ENCODE data around the gene KLHL40. TPM values are rescaled to one million over a fixed set of nuclear protein-coding genes. Genes with fewer than 3 reads are reported as not detected.
A peak's percentile ranks its signal among the peaks of the same experiment; 100 is the strongest.

KLHL40 gene
- polyA plus RNA-seq, 1 donor from 2014 or later, result not detected

DNA sequence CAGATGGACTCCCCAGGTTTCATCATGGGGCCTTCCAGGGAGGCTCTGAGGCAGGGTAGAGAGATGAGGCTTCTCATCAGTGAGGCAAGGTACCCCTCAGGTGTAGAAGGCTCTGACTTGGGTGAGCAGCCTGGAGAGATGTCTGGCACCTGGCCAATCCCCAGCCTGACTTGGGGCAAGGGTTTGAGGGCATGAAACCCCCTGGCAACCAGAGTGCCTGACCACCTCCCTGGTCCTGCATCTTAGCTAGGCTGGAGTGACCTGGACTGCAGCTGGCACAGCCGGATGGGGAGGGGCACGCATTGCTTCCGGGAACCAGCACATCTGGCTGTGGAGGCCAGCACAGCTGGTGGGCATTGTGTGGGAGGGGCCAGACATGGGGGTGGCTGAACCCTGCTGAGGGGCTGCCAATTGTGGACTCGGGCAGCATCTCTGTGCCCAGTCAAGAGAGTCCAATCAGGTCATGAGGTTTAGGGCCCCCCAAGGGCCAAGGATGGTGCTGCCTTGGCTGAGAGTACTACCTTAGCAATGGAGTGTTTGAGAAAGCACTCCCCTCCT lies 29.9 kb upstream of the KLHL40 start:
- H3K27me3 ChIP-seq (ENCODE audit: insufficient read depth, low read depth, low read length), result no peaks in the 10 kb centered on the region
- H3F3A ChIP-seq (ENCODE audit: insufficient read depth, low read length, poor library complexity, severe bottlenecking), result no peaks in the 10 kb centered on the region
- no peak overlapping the region for H2AFZ ChIP-seq (ENCODE audit: low read depth, low read length)
- H3K9ac ChIP-seq (ENCODE audit: low read length), result peak overlapping the region; percentile 71
- H3K9me3 ChIP-seq (ENCODE audit: low read length), result no peaks in the 10 kb centered on the region
- H3K27ac ChIP-seq (ENCODE audit: low read length), result no peak overlapping the region
- peak overlapping the region; percentile 51 for H3K4me2 ChIP-seq (ENCODE audit: low read length)
- TF ChIP-seq POLR2AphosphoS5 (IDR thresholded peaks at IDR 0.05) (no peak), EP300 (conservative IDR thresholded peaks at IDR 0.05; ENCODE audit: poor library complexity, severe bottlenecking) (no peak), MXI1 (conservative IDR thresholded peaks at IDR 0.05; ENCODE audit: poor library complexity, severe bottlenecking) (no peak), SMC3 (conservative IDR thresholded peaks at IDR 0.05; ENCODE audit: poor library complexity) (no peak), TAF1 (IDR thresholded peaks at IDR 0.05; ENCODE audit: low read depth) (no peak), EZH2 (IDR thresholded peaks at IDR 0.05; ENCODE audit: borderline replicate concordance, insufficient read depth, low read length, poor library complexity, severe bottlenecking) (no peak), RAD21 (conservative IDR thresholded peaks at IDR 0.05) (no peak)
- TF ChIP-seq, protein P1, sequence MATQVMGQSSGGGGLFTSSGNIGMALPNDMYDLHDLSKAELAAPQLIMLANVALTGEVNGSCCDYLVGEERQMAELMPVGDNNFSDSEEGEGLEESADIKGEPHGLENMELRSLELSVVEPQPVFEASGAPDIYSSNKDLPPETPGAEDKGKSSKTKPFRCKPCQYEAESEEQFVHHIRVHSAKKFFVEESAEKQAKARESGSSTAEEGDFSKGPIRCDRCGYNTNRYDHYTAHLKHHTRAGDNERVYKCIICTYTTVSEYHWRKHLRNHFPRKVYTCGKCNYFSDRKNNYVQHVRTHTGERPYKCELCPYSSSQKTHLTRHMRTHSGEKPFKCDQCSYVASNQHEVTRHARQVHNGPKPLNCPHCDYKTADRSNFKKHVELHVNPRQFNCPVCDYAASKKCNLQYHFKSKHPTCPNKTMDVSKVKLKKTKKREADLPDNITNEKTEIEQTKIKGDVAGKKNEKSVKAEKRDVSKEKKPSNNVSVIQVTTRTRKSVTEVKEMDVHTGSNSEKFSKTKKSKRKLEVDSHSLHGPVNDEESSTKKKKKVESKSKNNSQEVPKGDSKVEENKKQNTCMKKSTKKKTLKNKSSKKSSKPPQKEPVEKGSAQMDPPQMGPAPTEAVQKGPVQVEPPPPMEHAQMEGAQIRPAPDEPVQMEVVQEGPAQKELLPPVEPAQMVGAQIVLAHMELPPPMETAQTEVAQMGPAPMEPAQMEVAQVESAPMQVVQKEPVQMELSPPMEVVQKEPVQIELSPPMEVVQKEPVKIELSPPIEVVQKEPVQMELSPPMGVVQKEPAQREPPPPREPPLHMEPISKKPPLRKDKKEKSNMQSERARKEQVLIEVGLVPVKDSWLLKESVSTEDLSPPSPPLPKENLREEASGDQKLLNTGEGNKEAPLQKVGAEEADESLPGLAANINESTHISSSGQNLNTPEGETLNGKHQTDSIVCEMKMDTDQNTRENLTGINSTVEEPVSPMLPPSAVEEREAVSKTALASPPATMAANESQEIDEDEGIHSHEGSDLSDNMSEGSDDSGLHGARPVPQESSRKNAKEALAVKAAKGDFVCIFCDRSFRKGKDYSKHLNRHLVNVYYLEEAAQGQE (IDR thresholded peaks at IDR 0.05; ENCODE audit: borderline replicate concordance), result no peak
- TF ChIP-seq, protein P2, sequence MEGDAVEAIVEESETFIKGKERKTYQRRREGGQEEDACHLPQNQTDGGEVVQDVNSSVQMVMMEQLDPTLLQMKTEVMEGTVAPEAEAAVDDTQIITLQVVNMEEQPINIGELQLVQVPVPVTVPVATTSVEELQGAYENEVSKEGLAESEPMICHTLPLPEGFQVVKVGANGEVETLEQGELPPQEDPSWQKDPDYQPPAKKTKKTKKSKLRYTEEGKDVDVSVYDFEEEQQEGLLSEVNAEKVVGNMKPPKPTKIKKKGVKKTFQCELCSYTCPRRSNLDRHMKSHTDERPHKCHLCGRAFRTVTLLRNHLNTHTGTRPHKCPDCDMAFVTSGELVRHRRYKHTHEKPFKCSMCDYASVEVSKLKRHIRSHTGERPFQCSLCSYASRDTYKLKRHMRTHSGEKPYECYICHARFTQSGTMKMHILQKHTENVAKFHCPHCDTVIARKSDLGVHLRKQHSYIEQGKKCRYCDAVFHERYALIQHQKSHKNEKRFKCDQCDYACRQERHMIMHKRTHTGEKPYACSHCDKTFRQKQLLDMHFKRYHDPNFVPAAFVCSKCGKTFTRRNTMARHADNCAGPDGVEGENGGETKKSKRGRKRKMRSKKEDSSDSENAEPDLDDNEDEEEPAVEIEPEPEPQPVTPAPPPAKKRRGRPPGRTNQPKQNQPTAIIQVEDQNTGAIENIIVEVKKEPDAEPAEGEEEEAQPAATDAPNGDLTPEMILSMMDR (IDR thresholded peaks at IDR 0.05; ENCODE audit: poor library complexity, severe bottlenecking), result no peak
- H3K79me2 ChIP-seq (replicated peaks; ENCODE audit: insufficient read depth, low read length), result no peaks in the 10 kb centered on the region
- H3K9me2 ChIP-seq (ENCODE audit: insufficient read depth, low read length), result no peaks in the 10 kb centered on the region
- peak overlapping the region; percentile 86 for H3K4me3 ChIP-seq (ENCODE audit: low read length)
- no peaks in the 10 kb centered on the region for H4K20me1 ChIP-seq (ENCODE audit: insufficient read depth)
- H3K36me3 ChIP-seq (ENCODE audit: insufficient read depth, low read length), result no peaks in the 10 kb centered on the region

DNA sequence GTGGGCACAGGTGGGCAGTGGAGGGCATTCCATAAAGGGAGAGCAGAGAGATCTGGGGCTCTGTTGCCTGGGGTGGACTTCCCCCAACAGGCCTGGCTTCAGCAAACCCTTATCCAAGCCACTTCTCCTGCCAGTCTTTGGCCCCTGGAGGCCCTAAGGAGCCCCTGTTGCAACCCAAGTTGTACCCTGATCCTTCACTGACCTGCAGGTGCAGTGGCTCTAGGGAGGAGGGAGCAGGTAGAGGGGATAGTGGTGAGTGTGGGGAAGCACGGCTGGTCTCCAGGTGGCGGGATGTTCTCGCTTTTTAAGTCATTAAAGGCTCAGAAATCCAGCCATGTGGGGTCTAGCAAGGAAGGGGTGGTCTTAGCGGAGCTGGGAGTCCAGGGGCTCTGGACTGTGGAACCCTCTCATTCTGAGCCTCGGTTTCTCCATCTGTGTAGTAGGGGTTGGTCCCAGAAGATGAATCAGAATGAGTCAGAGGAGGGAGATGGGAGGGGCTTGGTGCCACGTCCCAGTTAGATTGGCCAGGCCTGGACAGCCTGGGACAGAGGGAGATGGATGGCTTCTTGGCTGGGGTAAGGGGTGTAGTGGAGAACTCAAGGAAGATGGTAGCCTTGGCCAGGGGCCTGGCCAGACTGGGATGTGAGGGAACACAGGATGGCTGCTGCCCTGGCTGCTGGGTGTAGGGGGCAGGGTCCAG lies 29.2 kb upstream of the KLHL40 start:
- no peak overlapping the region for H3K9ac ChIP-seq (ENCODE audit: low read length)
- H3K4me2 ChIP-seq (ENCODE audit: low read length), result no peak overlapping the region

More for the DNA sequence above, 29.2 kb upstream of the KLHL40 start:
- H3K4me3 ChIP-seq (ENCODE audit: low read length), result no peak overlapping the region
- no peaks in the 10 kb centered on the region for H3F3A ChIP-seq (ENCODE audit: insufficient read depth, low read length, poor library complexity, severe bottlenecking)
- no peak for TF ChIP-seq RAD21 (conservative IDR thresholded peaks at IDR 0.05)
- TF ChIP-seq, protein P1 (IDR thresholded peaks at IDR 0.05; ENCODE audit: borderline replicate concordance), result no peak
- TF ChIP-seq TAF1 (IDR thresholded peaks at IDR 0.05; ENCODE audit: low read depth), result no peak
- no peak for TF ChIP-seq EZH2 (IDR thresholded peaks at IDR 0.05; ENCODE audit: borderline replicate concordance, insufficient read depth, low read length, poor library complexity, severe bottlenecking)
- TF ChIP-seq MXI1 (conservative IDR thresholded peaks at IDR 0.05; ENCODE audit: poor library complexity, severe bottlenecking), result no peak
- no peak for TF ChIP-seq SMC3 (conservative IDR thresholded peaks at IDR 0.05; ENCODE audit: poor library complexity)
- TF ChIP-seq POLR2AphosphoS5 (IDR thresholded peaks at IDR 0.05), result no peak
- TF ChIP-seq EP300 (conservative IDR thresholded peaks at IDR 0.05; ENCODE audit: poor library complexity, severe bottlenecking), result no peak
- TF ChIP-seq, protein P2 (IDR thresholded peaks at IDR 0.05; ENCODE audit: poor library complexity, severe bottlenecking), result no peak
- H4K20me1 ChIP-seq (ENCODE audit: insufficient read depth), result no peaks in the 10 kb centered on the region
- no peak overlapping the region for H2AFZ ChIP-seq (ENCODE audit: low read depth, low read length)
- H3K9me2 ChIP-seq (ENCODE audit: insufficient read depth, low read length), result no peaks in the 10 kb centered on the region
- no peaks in the 10 kb centered on the region for H3K36me3 ChIP-seq (ENCODE audit: insufficient read depth, low read length)
- H3K27ac ChIP-seq (ENCODE audit: low read length), result no peak overlapping the region
- no peaks in the 10 kb centered on the region for H3K9me3 ChIP-seq (ENCODE audit: low read length)
- no peaks in the 10 kb centered on the region for H3K79me2 ChIP-seq (replicated peaks; ENCODE audit: insufficient read depth, low read length)
- H3K27me3 ChIP-seq (ENCODE audit: insufficient read depth, low read depth, low read length), result no peaks in the 10 kb centered on the region
